Right cardiac atrium (tissue), 5 donors: Measurements from ENCODE around the gene CDC42EP4. TPM values are rescaled to one million over a fixed set of nuclear protein-coding genes. Genes with fewer than 3 reads are reported as not detected.
A peak's percentile ranks its signal among the peaks of the same experiment; 100 is the strongest.

ENCODE experiments used
- ATAC-seq, 2 donors: fragments of 200-7000 bp; cut with Tn5 transposase; one replicate each; pipeline versions ENCODE4 v1.8.0 to v1.9.1; 2020; ENCODE audit warnings: moderate library complexity in 2 of 2, mild to moderate bottlenecking in 1 of 2
- DNase-seq, 3 donors: peaks; one replicate each; pipeline ENCODE4 v3.0.0-alpha.2; 2020
- H3K27ac ChIP-seq: one replicate; pipeline ENCODE4 v1.5.1; 2013; ENCODE audit warnings: mild to moderate bottlenecking, low read length, control low read depth, moderate library complexity
- H3K27me3 ChIP-seq: one replicate; pipeline ENCODE4 v1.6.1; 2013; ENCODE audit not compliant: control insufficient read depth, insufficient read depth
- H3K4me1 ChIP-seq: one replicate; pipeline ENCODE4 v1.6.1; 2013; ENCODE audit warnings: low read length; ENCODE audit not compliant: control insufficient read depth, insufficient read depth
- H3K4me3 ChIP-seq: one replicate; pipeline ENCODE4 v1.5.1; 2013; ENCODE audit warnings: low read length, control low read depth
- H3K9me3 ChIP-seq: one replicate; pipeline ENCODE4 v1.6.1; 2013; ENCODE audit warnings: low read length; ENCODE audit not compliant: control insufficient read depth
- WGBS: extraction: QIAGEN DNeasy Blood & Tissue Kit; methylation state at CpG from one replicate; pipeline ENCODE4 v1.1.7; 2013; 5-methylcytosine and 5-hydroxymethylcytosine counted together
- intact Hi-C, 4 donors: fragments of 100-400 bp; cut with DNase I; formaldehyde crosslinking; loops; one replicate each; pipeline versions ENCODE4 v1.11.0 to v1.14.0; 2022 to 2023
- polyA plus RNA-seq: library from polyadenylated mRNA; stranded (reverse); fragments of 200-250 nt; gene quantifications from one replicate; pipeline ENCODE4 v1.2.3, GENCODE V29; 2013
- total RNA-seq, 4 donors: library from RNA; stranded (reverse); fragmentation: NEBNext Ultra II Directional; extraction: Animal tissue kit (Norgen Biotek cat#: 25700); gene quantifications; one replicate each; pipeline ENCODE4 v1.2.1, GENCODE V29; 2021
- donor health status: healthy with polysubstance abuse.
- donor health status: DM: no; HTN: yes; CAD: no.
- donor health status: DM: no; HTN: no; CAD: no.
- donor health status: DM: no; HTN: yes; CAD: no; lungs with severe emphysema.
- donor health status: DM: yes; HTN: yes; CAD: no.

CDC42EP4 gene
- total and polyA plus RNA-seq, 5 donors = 28.1 to 47.1 (median 37.2) TPM

DNA sequence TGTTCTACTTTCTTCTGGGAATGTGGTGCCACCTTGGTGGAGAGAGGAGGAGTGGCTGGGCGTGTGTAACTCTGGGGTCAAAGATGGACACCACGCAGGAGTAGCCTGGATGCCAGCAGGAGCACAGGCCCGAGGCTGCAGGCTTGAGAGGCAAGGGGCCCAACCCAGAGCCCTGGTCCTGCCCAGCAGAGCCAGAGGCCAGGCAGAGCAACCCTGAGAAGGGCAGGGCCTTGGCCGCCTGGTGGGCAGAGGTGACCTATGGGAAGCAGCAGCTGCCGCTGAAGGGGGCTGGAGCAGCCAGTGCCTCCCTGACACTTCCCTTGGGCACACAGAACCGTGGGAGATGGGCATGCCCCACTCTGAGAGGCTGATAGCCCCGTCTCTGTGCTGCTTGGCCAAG lies 32.1 kb downstream of the CDC42EP4 start:
- H3K27me3 ChIP-seq = no peaks in the 10 kb centered on the region
- H3K4me1 ChIP-seq = peaks cover 15% of the 10 kb centered on the region
- 88% methylated on average over 7 of the region's 7 CpGs for WGBS
- no peaks in the 10 kb centered on the region for H3K9me3 ChIP-seq
- peak in 1 of 3 donors; percentile 54 for DNase-seq
- no peak overlapping the region for H3K4me3 ChIP-seq
- peak; percentile 7 to 14 for ATAC-seq
- H3K27ac ChIP-seq = no peak overlapping the region
- intact Hi-C loops = loop anchor here in 1 of 4 donors (5.0 kb wide), 1 partner anchor 38 kb away; no protein-coding TSS in a partner anchor

DNA sequence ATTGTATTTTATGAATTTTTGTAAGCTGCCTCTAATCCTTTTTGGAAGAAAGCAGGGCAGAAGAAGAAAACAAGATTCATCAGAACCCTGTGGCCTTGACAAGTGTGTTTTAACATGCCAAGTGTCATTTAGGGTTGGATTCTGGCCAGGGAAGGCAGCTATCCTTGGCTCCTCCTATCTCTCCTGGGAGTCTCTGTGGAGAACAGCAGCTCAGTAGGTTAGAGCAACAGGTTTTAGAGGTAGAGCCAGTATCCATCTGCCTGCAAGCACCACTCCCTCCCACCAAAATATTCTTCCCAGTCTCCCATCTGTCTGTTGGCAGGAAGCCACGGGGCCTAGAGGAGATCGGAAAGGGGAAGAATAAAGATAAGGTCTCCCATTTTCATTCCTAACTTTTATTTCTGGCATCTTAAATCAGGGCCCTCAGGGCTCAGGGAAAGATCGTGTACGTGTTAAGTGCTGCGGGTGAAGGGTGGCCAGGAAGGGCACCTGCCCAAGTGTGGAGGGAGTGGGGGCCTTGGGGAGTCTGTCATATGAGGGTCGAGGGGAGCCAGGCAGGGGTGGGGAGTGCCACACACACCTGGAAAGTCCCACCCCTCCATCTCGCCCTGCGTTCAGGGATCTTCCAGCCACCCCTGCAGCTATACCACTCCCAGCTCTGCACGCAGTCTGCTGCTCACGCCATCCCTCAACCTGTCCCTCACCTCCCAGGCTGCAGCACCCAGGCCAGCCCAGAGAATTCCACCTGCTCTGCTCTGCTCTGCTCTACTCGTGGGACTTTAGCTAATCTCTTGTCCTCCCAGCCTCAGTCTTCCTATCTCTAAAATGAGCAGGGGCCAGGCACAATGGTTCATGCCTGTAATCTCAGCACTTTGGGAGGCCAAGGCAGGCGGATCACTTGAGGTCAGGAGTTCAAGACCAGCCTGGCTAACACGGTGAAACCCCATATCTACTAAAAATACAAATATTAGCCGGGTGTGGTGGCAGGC lies 33.0 kb downstream of the CDC42EP4 start:
- intact Hi-C loops = no loop called here
- peak in 1 of 3 donors; percentile 80 for DNase-seq
- Histone ChIP-seq H3K4me3 (no peak overlapping the region), H3K27me3 (no peaks in the 10 kb centered on the region), H3K4me1 (peaks cover 15% of the 10 kb centered on the region), H3K27ac (peak overlapping the region; percentile 31), H3K9me3 (no peaks in the 10 kb centered on the region)
- WGBS = 40% methylated on average over 14 of the region's 14 CpGs
- ATAC-seq = peak; percentile 34 to 60

DNA sequence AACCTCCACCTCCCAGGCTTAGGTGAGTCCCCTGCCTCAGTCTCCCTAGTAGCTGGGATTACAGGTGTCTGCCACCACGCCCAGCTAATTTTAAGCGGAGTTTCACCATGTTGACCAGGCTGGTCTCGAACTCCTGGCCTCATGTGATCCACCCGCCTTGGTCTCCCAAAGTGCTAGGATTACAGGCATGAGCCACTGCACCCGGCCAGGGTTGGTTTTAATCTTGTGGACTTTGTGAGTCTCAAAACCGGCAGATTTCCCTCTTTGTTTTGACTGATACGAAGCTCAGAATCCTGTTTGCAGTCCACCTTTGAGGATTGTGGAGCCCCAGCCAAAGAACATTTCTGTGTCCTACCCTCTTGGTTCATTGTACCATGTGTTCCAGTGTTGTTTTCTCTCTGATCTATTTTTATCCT lies 33.7 kb downstream of the CDC42EP4 start:
- DNase-seq = no peak
- intact Hi-C loops = no loop called here
- no peaks in the 10 kb centered on the region for H3K27me3 ChIP-seq
- no peak overlapping the region for H3K4me3 ChIP-seq
- peaks cover 12% of the 10 kb centered on the region for H3K4me1 ChIP-seq
- no peaks in the 10 kb centered on the region for H3K9me3 ChIP-seq
- WGBS = 53% methylated on average over 7 of the region's 7 CpGs
- H3K27ac ChIP-seq = peak overlapping the region; percentile 31
- ATAC-seq = peak; percentile 52 to 66

DNA sequence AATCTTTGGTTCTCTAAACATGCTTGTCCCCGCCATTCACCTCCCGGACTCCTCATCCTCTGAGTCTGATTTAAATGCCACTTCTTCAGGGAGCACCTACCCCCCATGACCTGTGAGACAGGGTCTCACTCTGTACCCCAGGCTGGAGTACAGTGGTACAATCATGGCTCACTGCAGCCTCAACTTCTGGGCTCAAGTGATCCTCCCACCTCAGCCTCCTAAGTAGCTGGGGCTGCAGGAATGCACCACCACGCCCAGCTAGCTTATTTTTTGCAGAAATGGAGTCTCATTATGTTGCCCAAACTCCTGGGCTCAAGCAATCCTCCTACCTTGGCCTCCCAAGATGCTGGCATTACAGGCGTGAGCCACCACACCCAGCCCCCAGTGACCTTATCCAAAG lies 37.3 kb downstream of the CDC42EP4 start:
- Histone ChIP-seq H3K9me3 (no peaks in the 10 kb centered on the region), H3K27me3 (no peaks in the 10 kb centered on the region), H3K4me1 (peaks cover 10% of the 10 kb centered on the region), H3K4me3 (no peak overlapping the region), H3K27ac (no peak overlapping the region)
- intact Hi-C loops = no loop called here
- peak in 1 of 3 donors; percentile 15 for DNase-seq
- WGBS = 98% methylated on average over 4 of the region's 4 CpGs
- ATAC-seq = no peak

DNA sequence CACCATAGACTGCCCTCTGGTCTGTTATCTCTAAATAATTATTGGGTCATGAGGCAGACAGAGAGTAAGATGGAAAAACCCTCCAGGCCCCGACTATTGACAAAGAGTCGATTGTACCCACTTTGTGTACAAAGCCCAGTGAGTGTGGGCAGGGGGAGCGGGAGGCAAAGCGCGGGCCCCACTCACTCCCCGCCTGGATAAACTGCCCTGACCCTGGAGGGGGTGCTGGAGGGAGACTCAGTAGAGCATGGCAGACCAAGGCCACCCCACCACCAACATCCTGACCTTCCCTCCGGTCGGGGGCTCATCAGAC lies 38.9 kb downstream of the CDC42EP4 start:
- intact Hi-C loops = no loop called here
- DNase-seq = peak in 1 of 3 donors; percentile 4
- ATAC-seq = no peak
- Histone ChIP-seq H3K27ac (no peak overlapping the region), H3K9me3 (no peaks in the 10 kb centered on the region), H3K4me1 (peaks cover 4% of the 10 kb centered on the region), H3K4me3 (no peak overlapping the region), H3K27me3 (no peaks in the 10 kb centered on the region)
- WGBS = 88% methylated on average over 8 of the region's 8 CpGs

DNA sequence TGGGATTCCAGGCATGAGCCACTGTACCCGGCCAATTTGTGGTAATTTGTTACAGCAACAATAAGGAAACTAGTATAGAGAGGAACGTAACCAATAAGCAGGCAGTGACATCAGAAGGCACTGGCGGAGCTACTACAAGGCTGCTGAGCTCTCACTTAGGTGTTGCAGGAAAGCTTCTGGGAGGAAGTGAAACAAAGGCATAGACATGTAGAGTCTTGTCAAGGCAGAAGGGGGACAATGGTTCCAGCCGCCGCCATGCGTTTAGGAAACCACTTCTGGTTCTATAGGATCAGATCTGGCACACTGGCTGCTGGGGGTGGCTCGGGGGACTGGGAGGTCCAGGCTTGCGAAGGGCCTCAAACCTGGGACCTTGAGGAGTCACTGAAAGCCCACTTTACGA lies 40.7 kb downstream of the CDC42EP4 start:
- WGBS = 91% methylated on average over 9 of the region's 9 CpGs

DNA sequence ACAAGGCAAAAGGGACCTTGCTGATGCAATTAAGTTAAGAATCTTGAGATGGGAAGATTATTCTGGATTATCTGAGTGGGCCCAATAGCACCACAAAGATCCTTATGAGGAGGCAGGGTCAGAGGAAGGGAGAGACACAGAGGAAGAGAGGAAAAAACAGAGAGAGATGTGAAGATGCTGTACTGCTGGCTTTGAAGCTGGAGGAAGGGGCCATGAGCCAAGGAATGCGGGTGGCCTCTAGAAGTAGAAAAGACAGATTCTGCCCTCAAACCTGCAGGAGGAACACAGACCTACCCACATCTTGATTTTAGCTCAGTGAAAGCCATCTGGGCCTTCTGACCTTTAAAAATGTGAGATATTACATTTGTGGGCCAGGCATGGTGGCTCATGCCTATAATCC lies 42.0 kb downstream of the CDC42EP4 start:
- no peak overlapping the region for H3K4me3 ChIP-seq
- 0% methylated on average over 1 of the region's 1 CpG for WGBS

More for the DNA sequence above, 40.7 kb downstream of the CDC42EP4 start:
- Histone ChIP-seq H3K27ac (no peak overlapping the region), H3K4me3 (no peak overlapping the region), H3K27me3 (no peaks in the 10 kb centered on the region), H3K4me1 (no peaks in the 10 kb centered on the region), H3K9me3 (no peaks in the 10 kb centered on the region)
- ATAC-seq (peak in 1 of 2 donors; percentile 14), DNase-seq (peak in 1 of 3 donors; percentile 6)
- intact Hi-C loops = no loop called here

DNA sequence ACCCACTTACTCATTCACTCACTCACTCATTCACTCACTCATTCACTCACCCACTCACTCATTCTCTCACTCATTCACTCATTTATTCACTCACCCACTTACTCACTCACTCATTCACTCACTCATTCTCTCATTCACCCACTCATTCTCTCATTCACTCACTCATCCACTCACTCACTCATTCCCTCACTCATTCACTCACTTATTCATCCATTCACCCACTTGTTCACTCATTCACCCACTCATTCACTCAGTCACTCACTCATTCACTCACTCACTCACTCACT lies 42.5 kb downstream of the CDC42EP4 start:
- intact Hi-C loops = no loop called here
- Histone ChIP-seq H3K27ac (no peak overlapping the region), H3K27me3 (no peaks in the 10 kb centered on the region), H3K4me1 (no peaks in the 10 kb centered on the region), H3K4me3 (no peak overlapping the region), H3K9me3 (no peaks in the 10 kb centered on the region)
- ATAC-seq = no peak
- DNase-seq = no peak

More for the DNA sequence above, 42.0 kb downstream of the CDC42EP4 start:
- ATAC-seq = no peak
- Histone ChIP-seq H3K4me1 (no peaks in the 10 kb centered on the region), H3K27ac (no peak overlapping the region), H3K27me3 (no peaks in the 10 kb centered on the region), H3K9me3 (no peaks in the 10 kb centered on the region)
- intact Hi-C loops = no loop called here
- DNase-seq = peak in 1 of 3 donors; percentile 5

DNA sequence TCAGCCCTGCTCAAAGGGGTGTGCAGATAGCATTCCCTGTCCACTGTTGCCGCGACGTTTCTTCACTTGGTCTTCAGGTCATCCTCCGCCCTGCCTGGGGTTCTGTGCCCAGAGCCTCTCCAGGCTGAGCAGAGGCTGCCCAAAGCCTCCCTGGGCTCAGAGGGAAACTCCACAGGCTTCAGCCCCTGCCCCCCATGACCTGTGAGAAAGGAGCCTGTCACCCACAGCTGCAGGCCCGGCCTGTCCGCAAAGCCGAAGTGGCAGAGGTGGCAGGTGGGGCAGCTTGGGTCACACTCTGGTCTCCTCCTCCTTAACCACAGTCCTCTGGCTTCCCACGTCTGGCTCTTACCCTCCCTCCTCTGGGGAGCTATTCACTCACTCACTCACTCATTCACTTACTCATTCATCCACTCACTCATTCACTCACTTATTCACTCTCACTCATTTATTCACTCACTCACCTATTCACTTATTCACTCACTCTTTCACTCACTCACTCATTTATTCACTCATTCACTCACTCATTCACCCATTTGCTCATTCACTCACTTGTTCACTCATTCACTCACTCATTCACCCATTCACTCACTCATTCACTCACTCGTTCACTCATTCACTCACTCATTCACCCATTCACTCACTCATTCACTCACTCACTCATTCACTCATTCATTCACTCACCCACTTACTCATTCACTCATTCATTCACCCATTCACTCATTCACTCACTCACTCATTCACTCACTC lies 43.0 kb downstream of the CDC42EP4 start:
- ATAC-seq = peak in 1 of 2 donors; percentile 22

DNA sequence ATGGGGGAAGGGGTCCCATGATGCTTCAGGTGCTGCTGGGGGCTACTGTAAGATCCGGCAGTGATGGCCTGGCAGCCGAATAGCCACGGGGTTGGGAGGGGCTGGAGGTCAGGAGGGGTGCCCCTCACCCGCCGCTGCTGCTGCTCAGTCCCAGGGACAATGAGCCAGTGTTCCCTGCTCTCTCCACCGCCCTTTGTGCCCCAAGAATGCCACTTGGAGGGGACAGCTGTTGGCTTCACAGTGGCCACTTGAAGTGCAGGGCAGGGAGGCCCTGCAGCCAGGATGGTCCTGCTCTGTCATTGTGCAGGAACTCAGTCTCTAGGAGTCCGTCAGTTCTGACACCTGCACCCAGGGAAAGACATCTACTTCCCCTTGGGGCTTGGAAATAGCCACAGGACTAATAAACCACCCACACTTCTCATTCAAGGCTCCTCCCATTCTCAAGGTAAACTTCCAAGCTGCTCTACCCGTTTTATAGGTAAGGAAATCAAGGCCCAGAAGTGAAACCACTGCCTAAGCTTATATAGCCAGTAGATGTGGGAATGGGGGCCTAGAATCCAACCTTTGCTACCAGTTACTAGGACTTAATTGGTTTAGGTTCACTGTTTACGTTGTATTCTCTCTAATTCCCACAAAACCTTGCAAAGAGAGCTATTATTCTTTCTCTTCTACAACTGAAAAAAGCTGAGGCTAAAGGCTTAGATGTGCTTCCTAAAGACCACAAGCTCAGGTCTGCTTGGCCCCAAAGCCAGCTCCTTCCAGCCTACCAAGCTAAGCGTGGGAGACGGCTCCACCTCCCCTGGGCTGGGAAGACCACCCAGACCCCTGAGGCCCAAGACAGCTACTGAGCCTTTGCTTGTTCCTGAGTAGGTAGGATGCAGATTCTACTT lies 43.9 kb downstream of the CDC42EP4 start:
- H3K27ac ChIP-seq = no peak overlapping the region
- H3K4me1 ChIP-seq = no peaks in the 10 kb centered on the region
- ATAC-seq (no peak), DNase-seq (peak in 1 of 3 donors; percentile 28)
- H3K4me3 ChIP-seq = no peak overlapping the region
- no peaks in the 10 kb centered on the region for H3K9me3 ChIP-seq
- 81% methylated on average over 11 of the region's 11 CpGs for WGBS
- intact Hi-C loops = no loop called here
- H3K27me3 ChIP-seq = no peaks in the 10 kb centered on the region

More for the DNA sequence above, 43.0 kb downstream of the CDC42EP4 start:
- intact Hi-C loops = no loop called here
- H3K27me3 ChIP-seq = no peaks in the 10 kb centered on the region
- 88% methylated on average over 9 of the region's 9 CpGs for WGBS
- peak in 1 of 3 donors; percentile 9 for DNase-seq
- no peak overlapping the region for H3K4me3 ChIP-seq
- no peaks in the 10 kb centered on the region for H3K9me3 ChIP-seq
- no peak overlapping the region for H3K27ac ChIP-seq
- no peaks in the 10 kb centered on the region for H3K4me1 ChIP-seq
